ENCODE results near the gene CAVIN1. TPM values are rescaled to one million over a fixed set of nuclear protein-coding genes. Genes with fewer than 3 reads are reported as not detected.
"Not testable (repeated sequence)": the region's sequence is repeated elsewhere in the genome, so short reads cannot be mapped to it uniquely, and the experiment has no call there.

CAVIN1 gene
- polyA plus RNA-seq, 1 experiment: 734 TPM

- no peaks in the 10 kb centered on the region for H3K36me3 ChIP-seq (ENCODE audit: control insufficient read depth, insufficient read depth, low read length)
- H3K4me3 ChIP-seq (ENCODE audit: low read depth, low read length): no peak overlapping the region
- no peaks in the 10 kb centered on the region for H3K27me3 ChIP-seq (ENCODE audit: control insufficient read depth, insufficient read depth, low read length)
- no peak for DNase-seq (ENCODE audit: low read depth)
- no peak for TF ChIP-seq CTCF (IDR thresholded peaks at IDR 0.05; ENCODE audit: insufficient read depth, low read depth, low read length)
- ChIA-PET CTCF (no interaction called here), POLR2A (interaction anchor here (1.0 kb wide), 1 partner anchor 21 kb away, joined by 3 read pairs; no protein-coding TSS in a partner anchor)
These were observed 59.1 kb downstream of the CAVIN1 start for GRCh38 chr17:42363767-42364585.

- Histone ChIP-seq H3K27me3 (ENCODE audit: control insufficient read depth, insufficient read depth, low read length) (no peaks in the 10 kb centered on the region), H3K36me3 (ENCODE audit: control insufficient read depth, insufficient read depth, low read length) (no peaks in the 10 kb centered on the region), H3K4me3 (ENCODE audit: low read depth, low read length) (no peak overlapping the region)
- no peak for TF ChIP-seq CTCF (IDR thresholded peaks at IDR 0.05; ENCODE audit: insufficient read depth, low read depth, low read length)
- no peak for DNase-seq (ENCODE audit: low read depth)
- ChIA-PET POLR2A (no interaction called here), CTCF (no interaction called here)
These were observed 59.8 kb downstream of the CAVIN1 start for GRCh38 chr17:42363231-42363630.

- Histone ChIP-seq H3K27me3 (ENCODE audit: control insufficient read depth, insufficient read depth, low read length) (no peaks in the 10 kb centered on the region), H3K36me3 (ENCODE audit: control insufficient read depth, insufficient read depth, low read length) (no peaks in the 10 kb centered on the region), H3K4me3 (ENCODE audit: low read depth, low read length) (no peak overlapping the region)
- POLR2A ChIA-PET: no interaction called here
- no peak for TF ChIP-seq CTCF (IDR thresholded peaks at IDR 0.05; ENCODE audit: insufficient read depth, low read depth, low read length)
- CTCF ChIA-PET: interaction anchor here (0.6 kb wide), 1 partner anchor 73 kb away, joined by 6 read pairs; no protein-coding TSS in a partner anchor
- DNase-seq (ENCODE audit: low read depth): no peak
These were observed 60.7 kb downstream of the CAVIN1 start for GRCh38 chr17:42362245-42362961.

- POLR2A ChIA-PET: no interaction called here
- Histone ChIP-seq H3K36me3 (ENCODE audit: control insufficient read depth, insufficient read depth, low read length) (no peaks in the 10 kb centered on the region), H3K4me3 (ENCODE audit: low read depth, low read length) (no peak overlapping the region), H3K27me3 (ENCODE audit: control insufficient read depth, insufficient read depth, low read length) (no peaks in the 10 kb centered on the region)
- no peak for TF ChIP-seq CTCF (IDR thresholded peaks at IDR 0.05; ENCODE audit: insufficient read depth, low read depth, low read length)
- CTCF ChIA-PET: interaction anchor here (0.6 to 0.7 kb wide), 2 partner anchors 26 to 73 kb away, joined by 3 to 6 read pairs; no protein-coding TSS in a partner anchor
- no peak for DNase-seq (ENCODE audit: low read depth)
These were observed 61.3 kb downstream of the CAVIN1 start for GRCh38 chr17:42361781-42362186.

GRCh38 chr17:42360388-42360787, 62.7 kb downstream of the CAVIN1 start:
- DNase-seq (ENCODE audit: low read depth); H3K4me3 ChIP-seq (ENCODE audit: low read depth, low read length); H3K36me3 ChIP-seq (ENCODE audit: control insufficient read depth, insufficient read depth, low read length); POLR2A ChIA-PET; H3K27me3 ChIP-seq (ENCODE audit: control insufficient read depth, insufficient read depth, low read length): not testable (repeated sequence)
- CTCF ChIA-PET: interaction anchor here (1.2 kb wide), 1 partner anchor 63 kb away, joined by 3 read pairs; the partner anchor contains the start of gene CAVIN1

Measured in BJ (cell line).